Memory B cell (primary cell): ENCODE results near the gene SLC25A53.
"Not testable (repeated sequence)": the region's sequence is repeated elsewhere in the genome, so short reads cannot be mapped to it uniquely, and the experiment has no call there.

Experiments
- ATAC-seq: fragments of 150-1000 bp; cut with Tn5 transposase; 2 replicates; pipeline ENCODE4 v1.10.0; 2021; ENCODE audit warnings: low read depth, mild to moderate bottlenecking, moderate library complexity
- DNase-seq, 2 donors: peaks; one replicate each; pipeline ENCODE4 v3.0.0; 2022; ENCODE audit warnings: low spot score in 2 of 2
- H3K27ac Mint-ChIP-seq: one replicate; pipeline ENCODE4 v1.8.0; 2022; ENCODE audit warnings: mild to moderate bottlenecking, moderate library complexity, mixed read lengths
- H3K27me3 Mint-ChIP-seq: one replicate; pipeline ENCODE4 v1.8.0; 2022; ENCODE audit warnings: mixed read lengths
- H3K36me3 Mint-ChIP-seq: one replicate; pipeline ENCODE4 v1.8.0; 2022; ENCODE audit warnings: mild to moderate bottlenecking, mixed read lengths
- H3K4me1 Mint-ChIP-seq: one replicate; pipeline ENCODE4 v1.8.0; 2022; ENCODE audit warnings: mixed read lengths
- H3K4me3 Mint-ChIP-seq: one replicate; pipeline ENCODE4 v1.8.0; 2022; ENCODE audit warnings: mild to moderate bottlenecking, moderate library complexity, mixed read lengths
- H3K9me3 Mint-ChIP-seq: one replicate; pipeline ENCODE4 v1.8.0; 2022; ENCODE audit warnings: mixed read lengths

SLC25A53 gene

GRCh38 chrX:104112326-104112951 is 44.4 kb downstream of the SLC25A53 start, which contains the start of gene ZCCHC18:
TSS of gene ZCCHC18 (plus strand) at chrX:104112523. CDS start at chrX:104114112, 1,589 bp downstream.
- Mint-ChIP-seq H3K4me3 (peak within 1 kb of the TSS; percentile 96), H3K27me3 (no peaks in the 10 kb centered on the region), H3K36me3 (peaks cover 1% of the 10 kb centered on the region), H3K27ac (peak within 1 kb of the TSS; percentile 85), H3K4me1 (peaks cover 20% of the 10 kb centered on the region), H3K9me3 (no peaks in the 10 kb centered on the region)
- ATAC-seq (peak; percentile 62), DNase-seq (peak in 1 of 2 donors; percentile 32)

DNA sequence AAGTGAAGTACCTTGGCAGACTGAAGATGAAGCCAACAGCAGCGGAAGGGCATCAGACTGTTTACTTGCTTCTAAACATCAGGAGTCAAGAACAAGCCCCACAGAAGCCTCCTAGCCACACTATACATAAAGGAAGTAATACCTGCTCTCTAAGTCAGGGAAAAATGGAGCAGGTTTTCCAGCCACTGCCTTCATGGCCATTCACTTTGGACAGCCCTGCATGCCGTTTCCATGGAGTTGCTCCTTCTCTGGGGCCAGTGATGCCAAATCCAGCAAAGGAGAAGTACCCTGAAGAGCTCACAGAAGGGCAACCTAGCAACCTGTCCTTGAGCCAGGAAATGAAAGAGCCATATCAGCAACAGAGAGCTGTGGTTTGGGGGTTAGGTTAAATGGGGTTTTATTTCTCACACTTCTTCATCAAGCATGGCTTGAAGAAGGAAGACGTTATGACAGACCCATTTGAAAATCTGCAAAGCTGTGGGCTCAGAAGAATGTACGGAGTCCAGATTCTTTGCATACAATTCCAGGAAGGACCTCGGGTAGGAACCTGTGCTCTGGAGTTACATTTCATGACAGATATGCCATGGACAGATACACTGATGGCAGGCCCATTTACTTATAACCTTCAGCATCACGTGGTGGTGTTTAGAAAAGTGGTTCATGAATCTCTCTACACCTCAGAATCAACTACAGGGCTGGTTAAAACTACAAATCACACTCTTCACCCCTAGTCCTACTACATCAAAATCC is 46.1 kb downstream of the SLC25A53 start:
- not testable (repeated sequence) for H3K27me3 Mint-ChIP-seq, DNase-seq, ATAC-seq, H3K9me3 Mint-ChIP-seq, H3K27ac Mint-ChIP-seq, H3K36me3 Mint-ChIP-seq
- peaks cover 20% of the 10 kb centered on the region for H3K4me1 Mint-ChIP-seq
- H3K4me3 Mint-ChIP-seq: peak overlapping the region; percentile 44

GRCh38 chrX:104108955-104109354 is 47.9 kb downstream of the SLC25A53 start:
- no peaks in the 10 kb centered on the region for H3K27me3 Mint-ChIP-seq
- peaks cover 1% of the 10 kb centered on the region for H3K36me3 Mint-ChIP-seq
- H3K9me3 Mint-ChIP-seq: no peaks in the 10 kb centered on the region
- H3K27ac Mint-ChIP-seq: no peak overlapping the region
- H3K4me1 Mint-ChIP-seq: peaks cover 18% of the 10 kb centered on the region
- no peak overlapping the region for H3K4me3 Mint-ChIP-seq
- ATAC-seq (no peak), DNase-seq (no peak)

DNA sequence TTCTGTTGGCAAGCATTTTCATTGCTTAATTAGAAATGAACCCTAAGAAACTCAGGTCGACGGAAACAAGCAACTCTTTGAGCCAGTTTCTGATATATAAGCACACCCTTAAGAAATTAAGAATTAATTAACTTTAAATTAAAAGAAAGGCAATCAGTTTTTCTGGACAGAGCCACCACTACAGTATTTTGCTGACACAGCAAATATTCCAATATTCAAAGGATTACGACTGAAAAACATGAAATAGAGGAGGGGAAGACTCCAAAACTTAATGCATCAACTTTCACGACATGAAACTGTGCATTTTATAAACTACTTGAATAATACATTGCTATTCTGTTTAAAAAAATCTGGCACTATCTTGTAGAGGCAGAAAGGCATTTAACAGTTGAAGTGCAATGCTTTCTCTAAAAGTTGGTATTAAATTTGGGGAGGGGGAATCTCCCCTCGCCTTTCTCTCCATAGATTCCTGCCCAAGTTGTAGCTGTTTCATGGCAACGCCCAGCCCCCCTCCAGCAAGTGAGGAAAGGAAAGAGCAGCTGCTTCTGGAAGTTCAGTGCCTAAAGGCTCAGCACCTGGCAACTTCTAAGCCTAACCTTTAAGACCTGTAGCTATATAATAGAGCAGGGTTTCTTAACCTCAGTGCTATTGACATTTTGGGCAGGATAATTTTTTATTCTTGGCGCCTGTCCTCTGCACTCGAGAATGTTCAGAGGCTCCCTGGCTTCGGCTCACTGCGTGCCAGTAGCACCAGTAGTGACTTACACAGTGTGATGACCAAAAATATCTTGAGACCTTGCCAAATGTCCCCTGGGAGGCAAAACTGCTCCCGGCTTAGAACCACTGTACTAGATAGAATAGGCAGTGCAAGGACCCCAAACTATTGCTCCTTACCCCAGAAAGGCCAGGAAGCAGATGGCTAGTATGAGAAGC is 51.2 kb downstream of the SLC25A53 start:
- Mint-ChIP-seq H3K27ac (peak overlapping the region; percentile 66), H3K4me3 (no peak overlapping the region)

DNA sequence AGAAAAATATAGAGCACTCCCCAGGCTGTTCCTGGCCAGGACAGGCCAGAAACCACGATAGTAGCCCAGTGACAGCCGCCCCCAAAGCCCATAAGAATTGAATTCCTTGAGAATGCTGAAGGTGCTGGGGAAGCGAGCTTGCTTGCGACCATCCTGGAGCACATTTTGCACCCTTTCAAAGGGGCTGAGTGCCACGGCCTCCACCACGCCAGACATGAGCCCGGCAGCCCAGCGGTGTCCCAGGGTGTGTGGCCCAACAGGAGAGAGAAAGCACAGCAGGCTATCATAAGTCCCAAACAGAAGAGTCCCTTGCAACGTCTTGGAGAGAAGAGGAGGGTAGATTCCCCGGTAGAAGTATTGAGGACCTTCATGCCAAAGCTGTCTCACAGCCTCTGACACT is 52.1 kb downstream of the SLC25A53 start:
- no peak overlapping the region for H3K4me3 Mint-ChIP-seq
- no peaks in the 10 kb centered on the region for H3K9me3 Mint-ChIP-seq
- ATAC-seq: no peak
- peaks cover 11% of the 10 kb centered on the region for H3K4me1 Mint-ChIP-seq
- DNase-seq: no peak
- peaks cover 3% of the 10 kb centered on the region for H3K36me3 Mint-ChIP-seq
- H3K27me3 Mint-ChIP-seq: no peaks in the 10 kb centered on the region
- H3K27ac Mint-ChIP-seq: no peak overlapping the region

More for the DNA sequence above, 51.2 kb downstream of the SLC25A53 start:
- ATAC-seq: no peak
- Mint-ChIP-seq H3K36me3 (peaks cover 3% of the 10 kb centered on the region), H3K4me1 (peaks cover 11% of the 10 kb centered on the region), H3K27me3 (no peaks in the 10 kb centered on the region), H3K9me3 (no peaks in the 10 kb centered on the region)
- no peak for DNase-seq

GRCh38 chrX:104098919-104099318 is 57.9 kb downstream of the SLC25A53 start:
- no peak overlapping the region for H3K27ac Mint-ChIP-seq
- H3K9me3 Mint-ChIP-seq: no peaks in the 10 kb centered on the region
- ATAC-seq (peak; percentile 21), DNase-seq (no peak)
- peaks cover 3% of the 10 kb centered on the region for H3K4me1 Mint-ChIP-seq
- no peaks in the 10 kb centered on the region for H3K27me3 Mint-ChIP-seq
- H3K36me3 Mint-ChIP-seq: peaks cover 2% of the 10 kb centered on the region
- no peak overlapping the region for H3K4me3 Mint-ChIP-seq

GRCh38 chrX:104098151-104098808 is 58.5 kb downstream of the SLC25A53 start:
- no peak overlapping the region for H3K4me3 Mint-ChIP-seq
- peaks cover 2% of the 10 kb centered on the region for H3K36me3 Mint-ChIP-seq
- no peaks in the 10 kb centered on the region for H3K27me3 Mint-ChIP-seq
- ATAC-seq (peak; percentile 64), DNase-seq (peak; percentile 30 to 34)
- peak overlapping the region; percentile 31 for H3K27ac Mint-ChIP-seq
- H3K4me1 Mint-ChIP-seq: peaks cover 3% of the 10 kb centered on the region
- H3K9me3 Mint-ChIP-seq: no peaks in the 10 kb centered on the region

GRCh38 chrX:104085919-104086318 is 70.9 kb downstream of the SLC25A53 start:
- Mint-ChIP-seq H3K4me3 (no peak overlapping the region), H3K36me3 (no peaks in the 10 kb centered on the region), H3K27me3 (peaks cover 2% of the 10 kb centered on the region), H3K27ac (no peak overlapping the region), H3K9me3 (no peaks in the 10 kb centered on the region), H3K4me1 (no peaks in the 10 kb centered on the region)
- ATAC-seq (no peak), DNase-seq (no peak)

- Mint-ChIP-seq H3K9me3 (no peaks in the 10 kb centered on the region), H3K36me3 (no peaks in the 10 kb centered on the region), H3K4me1 (no peaks in the 10 kb centered on the region), H3K27ac (no peak overlapping the region), H3K27me3 (peaks cover 2% of the 10 kb centered on the region), H3K4me3 (no peak overlapping the region)
- ATAC-seq (no peak), DNase-seq (no peak)
These were observed 71.3 kb downstream of the SLC25A53 start for GRCh38 chrX:104085477-104085876.

DNA sequence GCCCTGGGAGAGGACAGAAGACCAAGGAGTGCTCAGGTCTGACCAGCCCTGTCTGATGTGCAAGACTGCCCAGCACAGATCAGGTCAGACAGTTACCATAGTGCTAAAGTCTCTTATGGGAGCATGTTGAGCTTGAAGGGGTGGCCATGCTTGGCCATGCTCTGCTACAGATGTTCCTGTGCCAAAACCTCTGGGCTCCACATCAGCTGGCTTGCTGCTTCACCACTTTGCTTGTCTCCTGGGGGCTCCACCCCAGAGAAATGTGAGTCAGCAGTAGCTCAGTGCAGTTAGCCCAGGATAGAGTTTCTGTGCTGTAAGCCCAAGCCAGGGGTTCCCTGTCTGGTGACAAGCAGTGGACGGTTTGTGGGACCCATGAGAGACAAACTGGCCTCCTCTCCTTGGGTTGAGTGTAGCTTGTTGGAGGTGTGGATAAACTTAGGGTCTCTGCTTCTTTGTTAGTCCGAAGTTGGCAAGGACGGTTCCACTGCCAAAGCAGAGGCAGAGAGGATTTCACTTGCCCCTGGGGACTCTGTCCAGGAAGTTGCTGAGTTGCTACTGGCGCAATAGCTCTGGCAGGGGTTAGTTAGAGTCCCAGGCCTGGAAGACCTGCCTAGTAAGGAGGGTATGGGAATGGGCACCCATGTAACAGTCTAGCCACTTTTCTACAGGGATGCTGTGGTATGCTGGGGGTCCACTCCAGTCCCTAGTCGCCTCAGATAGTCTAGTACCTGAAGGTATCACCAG is 72.1 kb downstream of the SLC25A53 start:
- Mint-ChIP-seq H3K9me3 (no peaks in the 10 kb centered on the region), H3K4me1 (no peaks in the 10 kb centered on the region), H3K36me3 (no peaks in the 10 kb centered on the region), H3K27me3 (peaks cover 2% of the 10 kb centered on the region), H3K4me3 (no peak overlapping the region), H3K27ac (no peak overlapping the region)
- no peak for ATAC-seq
- no peak for DNase-seq

GRCh38 chrX:104084063-104084462 is 72.7 kb downstream of the SLC25A53 start:
- H3K4me1 Mint-ChIP-seq: no peaks in the 10 kb centered on the region
- H3K4me3 Mint-ChIP-seq: no peak overlapping the region
- H3K27me3 Mint-ChIP-seq: peaks cover 2% of the 10 kb centered on the region
- no peaks in the 10 kb centered on the region for H3K9me3 Mint-ChIP-seq
- DNase-seq: no peak
- no peak for ATAC-seq
- no peak overlapping the region for H3K27ac Mint-ChIP-seq
- H3K36me3 Mint-ChIP-seq: no peaks in the 10 kb centered on the region

DNA sequence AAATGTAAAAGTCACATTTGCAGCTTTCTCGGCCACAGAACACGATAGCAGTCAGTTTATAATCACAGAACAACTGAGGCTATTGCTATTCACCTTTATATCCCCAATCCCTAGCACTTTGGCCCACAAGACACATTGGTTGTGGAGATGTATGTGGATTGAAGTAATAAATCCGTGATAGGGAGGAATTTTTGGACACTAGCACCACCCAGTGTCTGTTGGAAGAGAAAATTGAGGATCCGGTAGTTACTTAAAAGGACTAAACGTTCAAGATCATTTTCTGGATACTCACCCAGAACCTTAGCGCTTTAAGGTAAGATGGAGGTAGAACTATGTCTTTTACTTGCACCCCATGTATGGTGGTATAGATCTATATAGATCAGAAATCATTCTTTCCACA is 79.0 kb downstream of the SLC25A53 start:
- H3K27ac Mint-ChIP-seq, H3K36me3 Mint-ChIP-seq, H3K27me3 Mint-ChIP-seq, DNase-seq, H3K9me3 Mint-ChIP-seq, H3K4me3 Mint-ChIP-seq, ATAC-seq, H3K4me1 Mint-ChIP-seq: not testable (repeated sequence)
